ENCODE measurements around the gene RAPGEF5. TPM values are rescaled to one million over a fixed set of nuclear protein-coding genes. Genes with fewer than 3 reads are reported as not detected.

Gene RAPGEF5
- total and polyA plus RNA-seq, 10 of the 15 experiments (the other 5 are each of a cell fraction or from before 2014, with no cell fraction given): 0.38 to 4.0 (median 1.6) TPM; not detected in 1

DNA sequence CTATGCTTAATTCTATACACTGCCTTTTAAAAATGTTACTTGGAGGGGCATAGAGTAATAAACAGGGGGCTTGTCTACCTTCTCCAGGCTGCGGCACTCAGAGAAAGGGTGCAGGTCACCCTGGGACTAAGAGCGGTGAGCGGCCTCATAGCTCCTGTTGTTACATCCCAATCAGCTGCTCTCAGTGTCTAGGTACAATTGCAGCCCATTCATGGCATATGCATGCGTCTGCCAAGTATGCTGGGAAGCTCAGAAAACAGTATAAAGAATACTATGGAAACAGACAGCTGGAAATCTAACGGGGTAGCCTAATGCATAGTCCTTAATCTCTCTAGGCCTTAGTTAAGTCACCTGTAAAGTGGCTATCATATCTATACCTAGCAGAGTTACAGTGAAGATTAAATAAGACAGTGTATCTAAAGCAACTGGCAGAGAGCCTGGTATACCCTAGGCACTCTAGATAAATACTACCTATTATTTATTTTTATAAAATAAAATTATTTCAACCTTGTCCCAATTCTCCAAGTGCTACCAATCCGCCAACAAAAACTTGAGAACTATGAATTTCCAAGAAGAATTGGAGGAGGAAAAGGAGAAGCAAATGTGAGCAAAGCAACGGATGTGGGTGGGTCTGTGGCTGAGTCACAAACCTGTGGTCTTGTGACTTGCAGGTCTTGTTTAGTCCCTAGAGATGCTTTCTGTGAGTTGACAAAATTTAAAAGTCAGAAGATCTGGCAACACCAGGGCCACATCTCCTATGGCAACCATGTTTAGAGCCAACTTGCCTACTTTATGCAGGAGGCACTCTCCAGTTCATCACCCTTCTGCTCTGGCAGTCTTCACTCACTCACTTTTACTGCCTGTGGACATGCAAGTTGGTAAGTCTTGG lies 183.0 kb downstream of the RAPGEF5 start (continued):
- TF ChIP-seq GATAD2B (conservative IDR thresholded peaks at IDR 0.05; ENCODE audit: low read depth) (no peak), IKZF1 (conservative IDR thresholded peaks at IDR 0.05) (0 out of 2 replicates have a peak, but pooled peaks have one; percentile 38), BCL11A (IDR thresholded peaks at IDR 0.05; ENCODE audit: low read depth, low read length) (no peak), ATF7 (IDR thresholded peaks at IDR 0.05; ENCODE audit: low read depth) (0 out of 2 replicates have a peak, but pooled peaks have one; percentile 43), RCOR1 (conservative IDR thresholded peaks at IDR 0.05; ENCODE audit: low read depth, low read length) (0 out of 2 replicates have a peak, but pooled peaks have one; percentile 50), EP300 (IDR thresholded peaks at IDR 0.05; ENCODE audit: borderline replicate concordance in 1 of 2, control insufficient read depth in 1 of 2, low read depth in 2 of 2, low read length in 2 of 2) (0 out of 4 replicates have a peak, but pooled peaks have one; percentile 49 to 55), BRCA1 (IDR thresholded peaks at IDR 0.05; ENCODE audit: low read depth, low read length) (no peak), TARDBP (IDR thresholded peaks at IDR 0.05; ENCODE audit: borderline replicate concordance) (no peak)

DNA sequence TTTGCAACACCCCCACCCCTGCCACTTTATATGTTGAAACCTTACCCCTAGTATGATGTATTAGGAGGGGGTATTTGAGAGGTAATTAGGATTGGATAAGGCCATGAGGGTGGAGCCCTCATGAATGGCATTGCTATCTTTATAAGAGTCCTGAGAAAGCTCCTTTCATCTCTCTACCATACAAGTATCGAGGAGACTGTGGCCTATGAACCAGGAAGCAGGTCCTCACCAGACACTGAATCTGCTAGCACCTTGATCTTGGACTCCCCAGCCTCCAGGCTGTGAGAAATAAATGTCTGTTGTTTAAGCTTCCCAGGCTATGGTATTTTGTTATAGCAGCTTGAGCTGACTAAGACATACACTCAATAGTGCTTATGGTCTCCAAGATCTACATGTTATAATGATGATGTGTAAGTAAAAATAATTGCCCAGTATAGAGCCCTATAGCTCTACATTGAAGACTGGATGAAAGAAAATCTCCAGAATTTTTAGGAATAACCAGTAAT lies 188.8 kb downstream of the RAPGEF5 start:
- Histone ChIP-seq H3K36me3 (ENCODE audit: control insufficient read depth in 2 of 2, insufficient read depth in 2 of 2, low read length in 1 of 2) (no peaks in the 10 kb centered on the region), H4K20me1 (ENCODE audit: control insufficient read depth, insufficient read depth) (no peaks in the 10 kb centered on the region), H3K4me1 (ENCODE audit: control insufficient read depth, insufficient read depth, low read length) (no peaks in the 10 kb centered on the region), H3K9ac (ENCODE audit: control insufficient read depth, insufficient read depth, low read length) (no peak overlapping the region), H3K79me2 (ENCODE audit: control insufficient read depth, insufficient read depth, low read length) (no peaks in the 10 kb centered on the region), H3K27ac (ENCODE audit: control insufficient read depth, insufficient read depth) (no peak overlapping the region), H3K27me3 (replicated peaks in 1 of 2; ENCODE audit: control insufficient read depth in 2 of 2, insufficient read depth in 2 of 2, low read length in 1 of 2) (no peaks in the 10 kb centered on the region), H3K9me3 (replicated peaks; ENCODE audit: control insufficient read depth, insufficient read depth, low read length) (no peaks in the 10 kb centered on the region), H3K4me3 (no peak overlapping the region), H3K4me2 (ENCODE audit: control insufficient read depth, insufficient read depth) (no peak overlapping the region), H2AFZ (ENCODE audit: control insufficient read depth, low read depth, low read length) (no peak overlapping the region)
- FAIRE-seq (no peak), DNase-seq (ENCODE audit: low read depth, low spot score) (no peak), ATAC-seq (no peak)
- BruUV-seq (replicated peaks): no TSS peak
- ChIA-PET RAD21 (ENCODE audit: unreplicated experiment) (no interaction called here), CTCF (interaction anchor here (0.8 kb wide), 1 partner anchor 58 kb away, joined by 3 read pairs; no protein-coding TSS in a partner anchor), POLR2A (no interaction called here), SMC1A (ENCODE audit: uncharacterized antibody, unreplicated experiment) (no interaction called here)
- 0% methylated on average over 1 of the region's 1 CpG for WGBS (ENCODE audit: insufficient coverage, insufficient replicate concordance, low lambda C conversion rate, missing lambda C conversion rate)
- TF ChIP-seq, protein P1, sequence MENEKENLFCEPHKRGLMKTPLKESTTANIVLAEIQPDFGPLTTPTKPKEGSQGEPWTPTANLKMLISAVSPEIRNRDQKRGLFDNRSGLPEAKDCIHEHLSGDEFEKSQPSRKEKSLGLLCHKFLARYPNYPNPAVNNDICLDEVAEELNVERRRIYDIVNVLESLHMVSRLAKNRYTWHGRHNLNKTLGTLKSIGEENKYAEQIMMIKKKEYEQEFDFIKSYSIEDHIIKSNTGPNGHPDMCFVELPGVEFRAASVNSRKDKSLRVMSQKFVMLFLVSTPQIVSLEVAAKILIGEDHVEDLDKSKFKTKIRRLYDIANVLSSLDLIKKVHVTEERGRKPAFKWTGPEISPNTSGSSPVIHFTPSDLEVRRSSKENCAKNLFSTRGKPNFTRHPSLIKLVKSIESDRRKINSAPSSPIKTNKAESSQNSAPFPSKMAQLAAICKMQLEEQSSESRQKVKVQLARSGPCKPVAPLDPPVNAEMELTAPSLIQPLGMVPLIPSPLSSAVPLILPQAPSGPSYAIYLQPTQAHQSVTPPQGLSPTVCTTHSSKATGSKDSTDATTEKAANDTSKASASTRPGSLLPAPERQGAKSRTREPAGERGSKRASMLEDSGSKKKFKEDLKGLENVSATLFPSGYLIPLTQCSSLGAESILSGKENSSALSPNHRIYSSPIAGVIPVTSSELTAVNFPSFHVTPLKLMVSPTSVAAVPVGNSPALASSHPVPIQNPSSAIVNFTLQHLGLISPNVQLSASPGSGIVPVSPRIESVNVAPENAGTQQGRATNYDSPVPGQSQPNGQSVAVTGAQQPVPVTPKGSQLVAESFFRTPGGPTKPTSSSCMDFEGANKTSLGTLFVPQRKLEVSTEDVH (IDR thresholded peaks at IDR 0.05; ENCODE audit: low read depth, partially characterized antibody): no peak
- no peak for TF ChIP-seq ATF7 (IDR thresholded peaks at IDR 0.05; ENCODE audit: low read depth)
- TF ChIP-seq IKZF2 (IDR thresholded peaks at IDR 0.05): no peak
- TF ChIP-seq KAT2A (conservative IDR thresholded peaks at IDR 0.05; ENCODE audit: control insufficient read depth, low read depth, low read length): no peak
- no peak for TF ChIP-seq MEF2B (IDR thresholded peaks at IDR 0.05; ENCODE audit: partially characterized antibody, poor library complexity, severe bottlenecking)
- TF ChIP-seq, protein P2, sequence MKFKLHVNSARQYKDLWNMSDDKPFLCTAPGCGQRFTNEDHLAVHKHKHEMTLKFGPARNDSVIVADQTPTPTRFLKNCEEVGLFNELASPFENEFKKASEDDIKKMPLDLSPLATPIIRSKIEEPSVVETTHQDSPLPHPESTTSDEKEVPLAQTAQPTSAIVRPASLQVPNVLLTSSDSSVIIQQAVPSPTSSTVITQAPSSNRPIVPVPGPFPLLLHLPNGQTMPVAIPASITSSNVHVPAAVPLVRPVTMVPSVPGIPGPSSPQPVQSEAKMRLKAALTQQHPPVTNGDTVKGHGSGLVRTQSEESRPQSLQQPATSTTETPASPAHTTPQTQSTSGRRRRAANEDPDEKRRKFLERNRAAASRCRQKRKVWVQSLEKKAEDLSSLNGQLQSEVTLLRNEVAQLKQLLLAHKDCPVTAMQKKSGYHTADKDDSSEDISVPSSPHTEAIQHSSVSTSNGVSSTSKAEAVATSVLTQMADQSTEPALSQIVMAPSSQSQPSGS (IDR thresholded peaks at IDR 0.05; ENCODE audit: low read length): no peak
- TF ChIP-seq SP1 (IDR thresholded peaks at IDR 0.05; ENCODE audit: low read depth, low read length): no peak
- no peak for TF ChIP-seq HDAC6 (IDR thresholded peaks at IDR 0.05; ENCODE audit: unreplicated experiment)
- in situ Hi-C loops (cut with MboI): no loop called here
- intact Hi-C loops (cut with micrococcal nuclease; ENCODE audit: unreplicated experiment): no loop called here

All from GM12878 (cell line).